ENCODE measurements around the gene STXBP5L. TPM values are rescaled to one million over a fixed set of nuclear protein-coding genes. Genes with fewer than 3 reads are reported as not detected.
"Not testable (repeated sequence)": the region's sequence is repeated elsewhere in the genome, so short reads cannot be mapped to it uniquely, and the experiment has no call there.

The STXBP5L gene
- total and polyA plus RNA-seq, 9 donors, result 2.5 to 50.2 (median 18.3) TPM

DNA sequence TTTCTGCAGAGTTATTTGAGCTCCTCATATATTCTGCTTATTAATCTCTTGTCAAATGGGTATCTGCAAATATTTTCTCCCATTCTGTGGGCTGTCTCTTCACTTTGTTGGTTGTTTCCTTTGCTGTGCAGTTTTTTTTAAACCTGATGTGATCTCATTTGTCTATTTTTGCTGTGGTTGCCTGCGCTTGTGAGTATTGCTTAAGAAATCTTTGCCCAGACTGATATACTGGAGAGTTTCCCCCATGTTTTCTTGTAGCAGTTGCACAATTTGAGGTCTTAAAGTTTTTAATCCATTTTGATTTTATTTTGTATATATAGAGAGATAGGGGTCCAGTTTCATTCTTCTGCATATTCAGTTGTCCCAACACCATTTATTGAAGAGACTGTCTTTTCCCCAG, 535.5 kb downstream of the STXBP5L start:
- 87 to 93% (median 87%) methylated on average over 1 of the region's 1 CpG for WGBS, 3 donors
- TF ChIP-seq, protein P1, sequence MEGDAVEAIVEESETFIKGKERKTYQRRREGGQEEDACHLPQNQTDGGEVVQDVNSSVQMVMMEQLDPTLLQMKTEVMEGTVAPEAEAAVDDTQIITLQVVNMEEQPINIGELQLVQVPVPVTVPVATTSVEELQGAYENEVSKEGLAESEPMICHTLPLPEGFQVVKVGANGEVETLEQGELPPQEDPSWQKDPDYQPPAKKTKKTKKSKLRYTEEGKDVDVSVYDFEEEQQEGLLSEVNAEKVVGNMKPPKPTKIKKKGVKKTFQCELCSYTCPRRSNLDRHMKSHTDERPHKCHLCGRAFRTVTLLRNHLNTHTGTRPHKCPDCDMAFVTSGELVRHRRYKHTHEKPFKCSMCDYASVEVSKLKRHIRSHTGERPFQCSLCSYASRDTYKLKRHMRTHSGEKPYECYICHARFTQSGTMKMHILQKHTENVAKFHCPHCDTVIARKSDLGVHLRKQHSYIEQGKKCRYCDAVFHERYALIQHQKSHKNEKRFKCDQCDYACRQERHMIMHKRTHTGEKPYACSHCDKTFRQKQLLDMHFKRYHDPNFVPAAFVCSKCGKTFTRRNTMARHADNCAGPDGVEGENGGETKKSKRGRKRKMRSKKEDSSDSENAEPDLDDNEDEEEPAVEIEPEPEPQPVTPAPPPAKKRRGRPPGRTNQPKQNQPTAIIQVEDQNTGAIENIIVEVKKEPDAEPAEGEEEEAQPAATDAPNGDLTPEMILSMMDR (IDR thresholded peaks at IDR 0.05), result no peak
- TF ChIP-seq POLR2A (IDR thresholded peaks at IDR 0.05) (no peak), EP300 (IDR thresholded peaks at IDR 0.05) (no peak)
- intact Hi-C loops (cut with DNase I), result no loop called here

DNA sequence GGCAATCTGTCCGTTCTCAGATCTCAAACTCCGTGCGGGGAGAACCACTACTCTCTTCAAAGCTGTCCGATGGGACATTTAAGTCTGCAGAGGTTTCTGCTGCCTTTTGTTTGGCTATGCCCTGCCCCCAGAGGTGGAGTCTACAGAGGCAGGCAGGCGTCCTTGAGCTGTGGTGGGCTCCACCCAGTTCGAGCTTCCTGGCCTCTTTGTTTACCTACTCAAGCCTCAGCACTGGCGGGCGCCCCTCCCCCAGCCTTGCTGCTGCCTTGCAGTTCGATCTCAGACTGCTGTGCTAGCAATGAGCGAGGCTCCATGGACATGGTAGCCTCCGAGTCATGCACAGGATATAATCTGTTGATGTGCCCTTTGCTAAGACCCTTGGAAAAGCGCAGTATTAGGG, 543.7 kb downstream of the STXBP5L start:
- DNase-seq; H3K4me1 ChIP-seq (ENCODE audit: insufficient read depth); H3K36me3 ChIP-seq; H3K9me3 ChIP-seq; intact Hi-C loops (cut with DNase I); H3K27me3 ChIP-seq; H3K4me3 ChIP-seq; H3K27ac ChIP-seq: not testable (repeated sequence)
- WGBS, 3 donors, result 85 to 89% (median 89%) methylated on average over 12 of the region's 12 CpGs

More for the DNA sequence above, 535.5 kb downstream of the STXBP5L start:
- Histone ChIP-seq H3K27me3 (no peaks in the 10 kb centered on the region), H3K4me1 (ENCODE audit: insufficient read depth) (no peaks in the 10 kb centered on the region), H3K27ac (no peak overlapping the region), H3K9me3 (no peaks in the 10 kb centered on the region), H3K4me3 (no peak overlapping the region), H3K36me3 (no peaks in the 10 kb centered on the region)
- DNase-seq, result no peak

DNA sequence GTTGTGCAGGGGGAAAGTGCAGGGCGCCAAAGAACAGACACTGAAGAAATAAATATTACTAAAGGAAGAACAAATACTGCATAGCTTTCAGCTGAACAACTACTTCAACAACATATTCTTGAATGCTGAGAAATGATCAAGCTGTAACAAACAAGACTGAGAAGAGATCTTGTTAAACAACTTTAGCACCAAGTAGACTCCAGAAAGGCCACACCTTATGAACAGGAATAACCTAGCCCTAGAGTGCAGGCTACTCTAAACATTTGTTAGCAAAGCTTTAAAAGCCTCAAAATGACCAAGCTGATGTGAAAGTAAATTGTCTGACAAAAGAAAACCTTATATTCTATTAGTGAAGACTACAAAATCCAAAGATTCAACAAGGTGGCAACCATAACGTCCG, 554.6 kb downstream of the STXBP5L start:
- H3K36me3 ChIP-seq, result no peaks in the 10 kb centered on the region
- H3K27me3 ChIP-seq, result no peaks in the 10 kb centered on the region
- no peak for DNase-seq
- H3K27ac ChIP-seq, result no peak overlapping the region
- H3K4me1 ChIP-seq (ENCODE audit: insufficient read depth), result no peaks in the 10 kb centered on the region
- no peaks in the 10 kb centered on the region for H3K9me3 ChIP-seq
- H3K4me3 ChIP-seq, result no peak overlapping the region
- 91 to 92% (median 91%) methylated on average over 3 of the region's 3 CpGs for WGBS, 3 donors
- intact Hi-C loops (cut with DNase I), result no loop called here
- TF ChIP-seq EP300 (IDR thresholded peaks at IDR 0.05) (no peak), POLR2A (IDR thresholded peaks at IDR 0.05) (no peak)
- TF ChIP-seq, protein P1 (IDR thresholded peaks at IDR 0.05), result no peak

DNA sequence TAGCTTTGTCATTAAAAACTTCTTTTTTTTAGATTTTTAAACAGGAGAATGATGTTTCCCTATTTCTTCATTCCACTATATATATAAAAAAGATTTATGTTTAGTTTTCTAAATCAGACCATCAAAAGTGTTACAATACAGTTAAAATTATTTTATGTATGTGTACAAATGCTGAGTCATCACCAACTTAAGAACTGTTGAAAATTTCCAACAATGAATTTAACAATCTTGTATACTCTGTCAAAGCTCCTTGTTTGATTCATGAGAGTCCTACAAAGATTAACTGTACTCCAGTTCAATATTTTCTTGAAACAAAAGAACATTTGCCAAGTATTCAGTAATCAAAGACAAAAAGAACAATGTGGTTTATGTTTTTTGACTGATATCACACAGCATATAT, 555.7 kb downstream of the STXBP5L start:
- Histone ChIP-seq H3K27me3 (no peaks in the 10 kb centered on the region), H3K9me3 (no peaks in the 10 kb centered on the region), H3K36me3 (no peaks in the 10 kb centered on the region), H3K4me1 (ENCODE audit: insufficient read depth) (no peaks in the 10 kb centered on the region), H3K4me3 (no peak overlapping the region), H3K27ac (no peak overlapping the region)
- intact Hi-C loops (cut with DNase I), result no loop called here
- TF ChIP-seq, protein P1 (IDR thresholded peaks at IDR 0.05), result no peak
- TF ChIP-seq EP300 (IDR thresholded peaks at IDR 0.05), result no peak
- no peak for TF ChIP-seq POLR2A (IDR thresholded peaks at IDR 0.05)
- no peak for DNase-seq

DNA sequence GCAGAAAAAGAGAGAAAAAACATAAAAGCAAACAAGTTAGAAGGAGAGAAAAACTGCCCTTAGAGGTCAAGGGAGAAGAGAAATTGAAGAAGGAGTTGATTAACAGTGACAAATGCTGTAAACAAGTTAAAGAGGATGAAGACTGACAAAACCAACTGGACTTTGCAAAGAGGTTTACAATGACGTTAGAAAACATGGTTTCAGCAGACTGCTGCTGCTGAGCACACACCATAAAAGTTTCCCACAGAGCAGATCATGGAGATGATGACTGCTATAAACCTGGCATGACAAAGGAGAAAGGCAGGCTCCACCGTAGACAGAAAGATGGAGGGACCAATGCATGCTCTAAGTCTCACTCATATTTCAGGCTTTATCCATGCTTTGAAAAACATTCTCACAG, 559.1 kb downstream of the STXBP5L start:
- Histone ChIP-seq H3K27ac (no peak overlapping the region), H3K4me1 (ENCODE audit: insufficient read depth) (no peaks in the 10 kb centered on the region), H3K36me3 (no peaks in the 10 kb centered on the region), H3K9me3 (no peaks in the 10 kb centered on the region), H3K4me3 (no peak overlapping the region), H3K27me3 (no peaks in the 10 kb centered on the region)
- no peak for DNase-seq
- TF ChIP-seq POLR2A (IDR thresholded peaks at IDR 0.05), result no peak
- 44 to 75% (median 52%) methylated on average over 2 of the region's 2 CpGs for whole genome bisulfite sequencing, 3 donors
- intact Hi-C loops (cut with DNase I), result no loop called here

DNA sequence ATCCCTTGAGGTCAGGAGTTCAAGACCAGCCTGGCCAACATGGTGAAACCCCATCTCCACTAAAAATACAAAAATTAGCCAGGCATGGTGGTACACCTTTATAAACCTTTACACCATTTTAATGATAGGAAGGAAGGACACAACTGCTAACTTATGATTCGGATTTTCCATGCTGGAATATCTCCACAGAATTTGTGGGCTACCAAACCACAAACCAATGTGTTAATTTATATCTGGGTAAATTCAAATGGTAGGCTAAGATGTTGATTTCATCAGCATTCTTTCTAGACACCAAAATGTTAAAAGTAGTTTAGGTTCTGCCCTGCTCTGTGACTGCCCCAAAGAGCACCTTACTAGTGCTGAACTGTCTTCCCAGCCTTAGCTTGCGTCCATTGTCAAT, 565.0 kb downstream of the STXBP5L start:
- no peaks in the 10 kb centered on the region for H3K9me3 ChIP-seq
- no peaks in the 10 kb centered on the region for H3K27me3 ChIP-seq
- no peaks in the 10 kb centered on the region for H3K4me1 ChIP-seq (ENCODE audit: insufficient read depth)
- 93 to 96% (median 95%) methylated on average over 2 of the region's 2 CpGs for WGBS, 3 donors
- intact Hi-C loops (cut with DNase I), result no loop called here
- H3K4me3 ChIP-seq, result no peak overlapping the region
- no peak for DNase-seq
- TF ChIP-seq POLR2A (IDR thresholded peaks at IDR 0.05), result no peak
- no peak for TF ChIP-seq EP300 (IDR thresholded peaks at IDR 0.05)
- TF ChIP-seq, protein P1 (IDR thresholded peaks at IDR 0.05), result no peak
- H3K36me3 ChIP-seq, result no peaks in the 10 kb centered on the region
- no peak overlapping the region for H3K27ac ChIP-seq

Data from ovary (tissue), 9 donors.